HG03196 (cell line): ENCODE results near the gene MCL1.

Source experiments
- ATAC-seq: cut with Tn5 transposase; IDR thresholded peaks from one replicate; pipeline ENCODE4 v1.9.1; 2021; ENCODE audit not compliant: unreplicated experiment

The MCL1 gene

DNA sequence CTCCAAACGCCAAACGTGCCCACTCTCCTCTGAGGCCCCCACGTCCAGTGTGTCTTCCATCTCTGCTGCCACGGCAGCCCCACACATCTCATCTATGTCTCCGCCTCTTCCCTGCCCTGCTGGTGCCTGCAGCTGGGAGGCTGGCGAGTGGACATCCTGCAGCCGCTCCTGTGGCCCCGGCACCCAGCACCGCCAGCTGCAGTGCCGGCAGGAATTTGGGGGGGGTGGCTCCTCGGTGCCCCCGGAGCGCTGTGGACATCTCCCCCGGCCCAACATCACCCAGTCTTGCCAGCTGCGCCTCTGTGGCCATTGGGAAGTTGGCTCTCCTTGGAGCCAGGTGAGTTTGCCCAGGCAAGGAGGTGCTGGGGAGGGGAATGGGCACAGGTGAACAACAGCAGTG is 21.6 kb downstream of the MCL1 start:
- ATAC-seq, result no peak

DNA sequence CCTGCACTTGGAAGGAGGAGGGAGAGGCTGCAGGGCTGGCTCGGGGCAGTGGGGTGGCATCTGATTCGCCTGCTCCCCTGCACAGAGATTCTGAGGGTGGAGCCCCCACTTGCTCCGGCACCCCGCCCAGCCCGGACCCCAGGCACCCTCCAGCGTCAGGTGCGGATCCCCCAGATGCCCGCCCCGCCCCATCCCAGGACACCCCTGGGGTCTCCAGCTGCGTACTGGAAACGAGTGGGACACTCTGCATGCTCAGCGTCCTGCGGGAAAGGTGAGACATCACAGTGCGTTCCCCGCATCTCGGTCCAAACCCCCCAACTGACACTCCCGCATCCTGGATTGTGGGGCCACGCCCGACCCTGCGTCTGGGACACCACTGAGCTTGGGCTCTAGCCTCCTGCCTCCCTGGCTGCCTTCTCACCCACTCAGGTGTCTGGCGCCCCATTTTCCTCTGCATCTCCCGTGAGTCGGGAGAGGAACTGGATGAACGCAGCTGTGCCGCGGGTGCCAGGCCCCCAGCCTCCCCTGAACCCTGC is 22.3 kb downstream of the MCL1 start:
- no peak for ATAC-seq

DNA sequence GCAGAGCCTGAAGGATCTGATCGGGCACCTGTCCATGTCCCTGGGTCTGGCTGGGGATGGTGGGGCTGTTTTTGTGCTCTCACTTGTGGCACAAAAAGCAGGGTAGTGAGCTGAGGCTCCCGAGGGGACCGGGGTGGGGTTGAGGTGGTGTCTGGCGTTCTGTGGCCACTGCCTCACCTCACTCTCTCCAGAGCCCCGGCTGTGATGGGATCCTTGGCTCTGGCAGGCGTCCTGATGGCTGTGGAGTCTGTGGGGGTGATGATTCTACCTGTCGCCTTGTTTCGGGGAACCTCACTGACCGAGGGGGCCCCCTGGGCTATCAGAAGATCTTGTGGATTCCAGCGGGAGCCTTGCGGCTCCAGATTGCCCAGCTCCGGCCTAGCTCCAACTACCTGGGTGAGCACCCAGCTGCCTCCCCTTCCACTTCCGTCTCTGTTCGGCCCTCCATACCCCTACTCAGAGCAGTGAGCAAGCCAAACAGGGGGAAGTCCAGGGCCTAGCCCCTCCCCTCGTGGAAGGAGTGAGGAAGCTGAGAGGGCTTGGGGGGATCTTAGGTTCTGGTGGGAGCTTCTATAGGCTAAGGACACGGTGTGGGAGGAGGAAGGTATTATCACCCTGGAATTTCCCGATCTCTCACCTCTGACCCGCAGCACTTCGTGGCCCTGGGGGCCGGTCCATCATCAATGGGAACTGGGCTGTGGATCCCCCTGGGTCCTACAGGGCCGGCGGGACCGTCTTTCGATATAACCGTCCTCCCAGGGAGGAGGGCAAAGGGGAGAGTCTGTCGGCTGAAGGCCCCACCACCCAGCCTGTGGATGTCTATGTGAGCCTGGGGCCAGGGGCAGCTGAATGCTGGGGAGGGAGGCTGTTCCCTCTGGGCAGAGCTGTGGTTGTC is 23.2 kb downstream of the MCL1 start:
- no peak for ATAC-seq

DNA sequence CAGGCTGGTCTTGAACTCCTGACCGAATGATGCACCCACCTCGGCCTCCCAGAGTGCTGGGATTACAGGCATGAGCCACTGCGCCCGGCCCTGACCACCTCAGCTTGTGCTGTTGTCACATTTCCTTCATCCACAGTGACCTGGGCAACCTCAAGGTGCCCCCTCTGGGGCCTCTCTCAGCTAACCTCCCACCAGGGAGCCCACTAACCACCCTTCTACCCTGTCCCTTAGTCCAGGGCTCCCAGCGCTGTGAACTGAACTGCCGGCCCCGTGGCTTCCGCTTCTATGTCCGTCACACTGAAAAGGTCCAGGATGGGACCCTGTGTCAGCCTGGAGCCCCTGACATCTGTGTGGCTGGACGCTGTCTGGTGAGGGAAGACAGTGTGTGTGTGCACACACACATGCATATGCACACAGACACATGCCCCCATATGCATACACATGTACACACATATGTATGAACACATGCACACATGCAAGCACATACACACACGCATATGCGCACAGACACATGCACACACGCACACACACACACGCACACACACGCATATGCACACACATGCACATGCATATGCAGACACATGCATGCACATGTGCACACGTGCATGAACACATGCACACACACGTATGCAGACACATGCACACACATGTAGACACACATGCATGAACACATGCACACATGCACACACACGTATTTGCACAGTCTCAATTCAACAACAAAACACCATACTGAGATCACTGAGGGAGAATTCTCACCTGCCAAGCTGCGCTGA is 24.0 kb downstream of the MCL1 start:
- ATAC-seq, result no peak

DNA sequence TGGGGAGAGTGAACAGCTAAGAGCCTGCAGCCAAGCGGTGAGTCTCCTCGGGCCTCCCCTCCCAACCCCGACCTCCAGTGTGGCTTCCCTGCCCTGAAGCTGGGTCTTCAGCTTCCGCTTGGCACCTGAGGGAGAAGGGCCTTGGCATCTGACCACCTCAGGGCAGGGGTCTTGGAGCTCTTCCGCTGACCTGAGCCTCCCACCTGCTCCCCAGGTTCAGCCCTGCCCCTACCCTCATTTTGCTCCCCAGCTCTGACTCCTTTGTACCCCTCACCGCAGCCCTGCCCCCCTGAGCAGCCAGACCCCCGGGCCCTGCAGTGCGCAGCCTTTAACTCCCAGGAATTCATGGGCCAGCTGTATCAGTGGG is 25.3 kb downstream of the MCL1 start:
- ATAC-seq, result no peak

DNA sequence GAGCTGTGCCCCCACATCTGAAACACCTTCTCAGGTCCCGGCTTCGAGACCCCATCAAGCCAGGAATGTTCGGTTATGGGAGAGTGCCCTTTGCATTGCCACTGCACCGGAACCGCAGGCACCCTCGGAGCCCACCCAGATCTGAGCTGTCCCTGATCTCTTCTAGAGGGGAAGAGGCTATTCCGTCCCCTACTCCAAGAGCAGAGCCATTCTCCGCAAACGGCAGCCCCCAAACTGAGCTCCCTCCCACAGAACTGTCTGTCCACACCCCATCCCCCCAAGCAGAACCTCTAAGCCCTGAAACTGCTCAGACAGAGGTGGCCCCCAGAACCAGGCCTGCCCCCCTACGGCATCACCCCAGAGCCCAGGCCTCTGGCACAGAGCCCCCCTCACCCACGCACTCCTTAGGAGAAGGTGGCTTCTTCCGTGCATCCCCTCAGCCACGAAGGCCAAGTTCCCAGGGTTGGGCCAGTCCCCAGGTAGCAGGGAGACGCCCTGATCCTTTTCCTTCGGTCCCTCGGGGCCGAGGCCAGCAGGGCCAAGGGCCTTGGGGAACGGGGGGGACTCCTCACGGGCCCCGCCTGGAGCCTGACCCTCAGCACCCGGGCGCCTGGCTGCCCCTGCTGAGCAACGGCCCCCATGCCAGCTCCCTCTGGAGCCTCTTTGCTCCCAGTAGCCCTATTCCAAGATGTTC is 25.9 kb downstream of the MCL1 start:
- no peak for ATAC-seq

DNA sequence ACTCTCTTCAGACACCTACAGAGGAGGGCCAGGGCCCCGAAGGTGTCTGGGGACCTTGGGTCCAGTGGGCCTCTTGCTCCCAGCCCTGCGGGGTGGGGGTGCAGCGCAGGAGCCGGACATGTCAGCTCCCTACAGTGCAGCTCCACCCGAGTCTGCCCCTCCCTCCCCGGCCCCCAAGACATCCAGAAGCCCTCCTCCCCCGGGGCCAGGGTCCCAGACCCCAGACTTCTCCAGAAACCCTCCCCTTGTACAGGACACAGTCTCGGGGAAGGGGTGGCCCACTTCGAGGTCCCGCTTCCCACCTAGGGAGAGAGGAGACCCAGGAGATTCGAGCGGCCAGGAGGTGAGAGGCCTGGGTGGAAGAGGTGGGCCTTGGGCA is 26.5 kb downstream of the MCL1 start:
- ATAC-seq, result no peak

DNA sequence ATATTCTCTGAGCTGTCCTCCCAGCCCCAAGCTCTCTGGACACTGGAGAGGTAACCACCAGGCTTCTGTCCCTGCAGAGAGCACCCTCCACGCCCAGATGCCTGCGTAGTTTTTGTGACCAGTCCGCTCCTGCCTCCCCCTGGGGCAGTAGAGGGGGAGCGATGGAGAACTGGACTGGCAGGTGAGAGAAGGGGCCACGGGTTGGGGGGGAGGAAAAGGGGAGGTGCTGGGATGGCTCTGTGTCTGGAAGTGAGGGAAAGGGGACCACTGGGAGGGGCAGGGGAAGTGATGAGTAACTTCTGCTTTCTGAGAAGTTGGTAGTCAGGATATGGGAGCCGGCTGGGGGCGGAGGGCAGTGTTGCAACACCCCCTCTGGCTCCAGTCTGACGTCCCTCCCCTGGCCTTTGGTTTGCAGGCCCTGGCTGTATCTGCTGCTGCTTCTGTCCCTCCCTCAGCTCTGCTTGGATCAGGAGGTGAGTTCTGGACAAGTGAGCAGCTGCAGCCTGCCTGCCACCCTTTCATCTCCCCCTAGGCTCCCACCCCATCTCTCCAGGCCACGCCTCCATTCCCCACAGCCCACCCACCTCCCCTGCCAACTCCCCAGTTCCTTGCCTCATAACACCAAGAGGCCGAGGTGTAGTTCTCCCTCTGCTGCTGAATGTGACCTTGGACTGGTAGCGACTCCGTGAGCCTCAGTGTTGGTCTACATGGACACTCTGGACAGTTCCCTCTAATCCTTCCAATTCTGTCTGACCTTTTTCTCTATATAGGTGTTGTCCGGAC is 27.1 kb downstream of the MCL1 start:
- ATAC-seq, result no peak

DNA sequence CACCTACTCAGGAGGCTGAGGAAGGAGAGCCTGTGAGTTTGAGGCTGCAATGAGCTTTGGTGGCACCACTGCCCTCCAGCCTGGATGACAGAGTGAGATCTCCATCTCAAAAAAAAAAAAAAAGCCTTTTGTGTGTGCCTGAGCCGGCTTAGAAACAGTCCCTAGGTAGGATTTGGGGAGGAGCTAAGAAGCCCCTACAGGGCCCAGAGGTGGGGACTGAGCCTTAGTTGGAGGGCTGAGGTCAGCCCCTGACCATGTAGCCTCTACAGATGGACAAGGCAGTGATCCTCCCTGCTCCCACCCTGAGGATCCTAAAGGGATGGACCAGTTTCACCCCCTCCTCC is 27.7 kb downstream of the MCL1 start:
- no peak for ATAC-seq

DNA sequence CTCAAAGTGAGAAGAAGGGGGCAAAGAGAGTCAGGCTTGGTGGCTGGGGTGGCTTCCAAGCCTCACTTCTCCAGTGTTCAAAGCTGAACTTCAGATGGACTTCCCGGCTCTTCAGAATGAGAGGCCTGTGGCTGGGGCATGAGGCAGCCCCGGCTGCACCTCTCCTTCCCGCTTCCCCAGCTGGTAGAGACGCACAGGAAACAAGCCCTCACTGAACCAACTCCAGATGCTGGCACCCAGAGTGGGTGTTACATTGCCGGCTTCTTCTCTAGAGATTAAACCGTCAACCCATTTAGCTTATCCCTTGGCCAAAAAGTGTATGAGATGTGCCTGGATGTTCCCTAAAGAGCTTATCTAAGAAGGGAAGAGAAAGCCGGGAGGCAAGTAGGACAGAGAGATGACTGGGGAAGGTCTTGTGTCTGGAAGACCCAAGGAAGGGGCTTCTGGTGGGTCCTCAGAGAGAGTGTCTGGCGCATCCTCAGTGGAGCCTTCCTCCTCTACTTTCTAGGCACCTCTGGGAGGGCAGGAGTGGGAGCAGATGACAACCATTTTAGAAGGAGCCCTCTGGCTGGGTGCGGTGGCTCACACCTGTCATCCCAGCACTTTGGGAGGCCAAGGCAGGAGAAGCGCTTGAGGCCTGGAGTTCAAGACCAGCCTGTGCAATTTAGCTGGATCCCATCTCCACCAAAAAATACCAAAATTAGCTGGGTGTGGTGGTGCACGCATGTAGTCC is 28.2 kb downstream of the MCL1 start:
- no peak for ATAC-seq

DNA sequence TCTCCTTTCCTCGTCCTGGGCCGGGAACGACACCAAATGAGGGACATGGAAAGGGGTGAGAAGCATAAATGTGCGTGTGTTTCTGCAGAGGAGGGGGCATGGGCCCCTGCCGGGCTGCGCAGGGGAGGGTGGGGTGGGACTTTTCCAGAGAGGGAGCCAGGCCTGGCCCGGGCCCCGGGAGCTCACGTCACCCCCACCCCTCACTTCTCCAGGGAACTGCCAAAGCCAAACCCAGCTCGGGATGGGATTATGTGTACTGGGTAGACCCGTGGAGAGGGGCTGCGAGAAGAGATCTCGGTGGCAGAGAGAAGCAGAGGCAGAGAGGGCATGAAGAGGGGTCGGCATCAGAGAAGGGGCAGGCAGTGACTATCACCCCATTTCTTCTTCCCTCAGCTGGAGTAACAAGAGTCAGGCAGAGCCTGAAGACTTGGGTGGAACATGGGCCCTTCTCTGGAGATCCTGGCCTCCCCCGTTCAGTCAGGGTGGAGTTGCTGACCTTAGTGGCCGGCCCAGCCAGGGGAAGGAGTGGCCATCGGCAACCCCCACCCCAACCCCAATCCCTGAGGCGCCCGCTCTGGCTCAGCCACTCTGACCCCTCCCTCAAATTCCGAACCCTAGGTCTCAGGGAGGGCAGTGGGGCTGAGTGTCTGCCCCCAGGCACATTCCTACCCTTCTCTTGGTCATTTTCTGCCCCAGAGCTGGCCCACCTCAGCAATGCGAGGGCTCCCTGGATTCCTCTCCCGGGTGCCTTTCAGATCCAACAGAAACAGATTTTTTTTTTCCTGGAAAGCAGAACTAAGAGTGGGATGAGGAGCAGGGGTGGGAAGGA is 29.0 kb downstream of the MCL1 start:
- ATAC-seq, result no peak

DNA sequence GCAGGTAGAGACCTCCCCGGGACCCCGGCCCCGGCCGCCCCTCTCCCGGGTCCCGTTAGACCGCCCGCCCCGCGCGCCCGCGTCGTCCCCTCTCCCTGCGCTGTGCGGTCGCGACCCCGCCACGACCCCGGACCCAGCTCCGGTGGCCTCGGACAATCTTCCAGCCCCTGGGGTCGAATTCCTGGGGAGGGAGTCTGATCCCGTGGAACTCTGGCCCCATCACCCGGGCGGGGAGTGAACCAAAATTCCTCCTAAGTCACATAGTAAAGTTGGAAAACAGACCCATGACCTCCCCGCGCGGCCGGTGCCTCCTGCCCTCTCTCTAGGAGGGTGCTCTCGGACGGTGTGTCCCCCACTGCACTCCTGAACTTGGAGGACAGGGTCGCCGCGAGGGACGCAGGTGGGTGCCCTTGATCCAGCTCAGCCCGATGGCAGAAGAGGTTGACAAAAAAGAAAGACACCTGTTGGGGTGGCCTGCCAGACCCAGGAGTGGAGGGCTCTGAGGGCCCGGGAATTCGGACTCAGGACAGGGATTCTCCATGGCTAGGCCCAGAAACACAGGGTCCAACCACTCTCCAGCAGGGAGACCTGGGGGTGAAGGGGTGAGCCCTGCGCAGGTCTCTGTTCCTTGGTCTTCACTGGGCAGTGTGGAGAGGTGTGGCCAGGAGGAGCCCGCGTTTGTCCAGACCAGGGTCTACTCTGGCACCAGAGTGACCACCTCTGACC is 29.8 kb downstream of the MCL1 start:
- ATAC-seq, result no peak

DNA sequence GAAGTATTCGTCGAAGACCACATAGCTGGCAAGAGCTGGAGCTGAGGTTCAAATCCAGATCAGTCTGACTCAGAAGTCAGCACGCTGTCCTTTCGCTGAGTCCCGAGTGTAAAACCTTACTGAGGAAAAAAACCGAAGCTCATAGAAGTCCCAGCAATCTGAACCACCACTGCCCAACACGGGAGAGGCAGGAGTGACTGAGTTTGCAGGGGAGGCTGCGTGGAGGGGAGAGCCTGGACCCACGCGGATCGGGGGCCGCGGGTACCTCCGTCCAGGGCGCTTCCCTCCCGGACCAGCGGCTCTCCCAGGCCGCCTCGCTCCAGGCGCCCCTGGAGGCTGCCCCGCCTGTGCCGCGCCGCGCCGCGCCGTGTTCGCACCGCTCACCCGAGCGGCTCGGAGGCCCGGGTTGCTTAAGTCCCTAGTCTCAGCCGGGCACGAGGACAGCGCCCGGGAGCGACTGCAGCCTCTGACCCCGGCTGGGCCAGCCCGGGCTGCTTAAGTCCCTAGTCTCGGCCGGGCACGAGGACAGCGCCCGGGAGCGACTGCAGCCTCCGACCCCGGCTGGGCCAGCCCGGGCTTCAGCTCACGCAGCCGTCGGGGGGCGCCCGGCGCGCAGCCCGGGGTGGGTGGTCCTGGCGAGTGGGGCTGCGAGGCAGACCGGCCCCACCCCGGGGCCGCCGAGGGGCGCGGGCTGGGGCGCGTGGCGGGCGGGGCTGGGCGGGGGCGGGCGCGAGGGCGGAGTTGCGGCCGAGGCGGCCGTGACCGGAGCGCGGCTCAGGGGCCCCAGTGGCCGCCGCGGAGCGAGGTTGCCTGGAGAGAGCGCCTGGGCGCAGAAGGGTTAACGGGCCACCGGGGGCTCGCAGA is 30.5 kb downstream of the MCL1 start, which contains the start of gene ADAMTSL4:
Gene ADAMTSL4 (plus strand): TSS at position 777 of the 864 bp plus-strand sequence. CDS start 2,881 bp downstream, outside the sequence.
- ATAC-seq, result no peak

DNA sequence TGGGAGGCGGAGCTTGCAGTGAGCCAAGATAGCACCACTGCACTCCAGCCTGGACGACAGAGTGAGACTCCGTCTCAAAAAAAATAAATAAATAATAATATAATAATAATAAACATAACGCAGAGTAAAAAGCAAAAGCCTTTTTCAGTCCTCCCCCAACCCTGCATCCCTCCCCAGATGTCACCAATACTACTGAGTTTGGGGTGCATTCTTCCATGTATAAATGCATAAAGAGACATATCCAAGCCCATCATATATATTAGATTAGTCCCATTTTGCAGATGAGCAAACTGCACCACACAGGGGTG is 31.1 kb downstream of the MCL1 start:
- ATAC-seq, result no peak

DNA sequence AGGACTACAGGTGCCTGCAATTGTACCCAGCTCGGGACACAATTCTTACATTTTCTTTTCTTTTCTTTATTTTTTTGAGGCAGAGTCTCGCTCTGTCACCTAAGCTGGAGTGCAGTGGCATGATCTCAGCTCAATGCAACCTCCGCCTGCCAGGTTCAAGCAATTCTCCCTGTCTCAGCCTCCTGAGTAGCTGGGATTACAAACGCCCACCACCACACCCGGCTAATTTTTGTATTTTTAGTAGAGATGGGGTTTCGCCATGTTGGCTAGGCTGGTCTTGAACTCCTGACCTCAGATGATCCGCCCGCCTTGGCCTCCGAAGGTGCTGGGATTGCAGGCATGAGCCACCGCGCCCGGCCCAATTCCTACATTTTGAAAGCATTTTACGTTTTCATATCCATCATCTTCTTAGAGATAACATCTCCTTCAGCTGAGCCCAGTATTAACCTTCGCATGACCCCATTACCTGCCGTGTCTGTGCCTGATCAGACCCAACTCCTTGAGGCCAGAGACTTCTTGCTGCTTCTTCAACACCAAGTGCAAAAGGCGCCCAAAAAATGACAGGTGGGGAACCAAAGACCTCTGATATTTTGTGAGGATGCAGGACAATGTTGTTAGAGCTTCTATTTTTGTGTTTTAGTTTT is 33.0 kb downstream of the MCL1 start:
- no peak for ATAC-seq

DNA sequence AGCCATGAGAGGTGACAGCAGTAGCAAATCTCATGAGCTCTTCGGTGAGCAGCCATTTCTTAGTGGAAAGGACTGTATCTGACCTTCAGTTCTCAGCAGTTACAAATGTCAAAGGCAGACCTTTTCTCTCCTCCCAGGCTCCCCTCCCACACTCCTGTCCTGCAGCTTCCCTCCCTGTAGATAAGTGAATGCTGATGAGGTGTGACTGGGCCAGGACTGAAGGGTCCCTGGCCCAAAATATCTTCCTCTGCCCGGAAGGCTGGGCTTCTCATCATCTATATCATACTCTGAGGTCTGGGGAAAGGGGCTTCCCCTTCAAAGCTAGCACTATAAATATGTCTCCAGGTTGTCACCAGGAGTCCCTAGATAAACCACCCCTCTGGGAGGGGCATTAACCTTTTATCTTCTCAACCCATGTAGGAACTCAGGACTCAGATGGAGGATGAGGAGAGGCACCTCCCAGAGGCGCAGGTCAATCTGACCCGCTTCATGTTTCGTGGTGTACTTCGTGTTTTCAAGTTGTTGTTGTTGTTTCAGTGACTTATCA is 33.9 kb downstream of the MCL1 start:
- no peak for ATAC-seq

DNA sequence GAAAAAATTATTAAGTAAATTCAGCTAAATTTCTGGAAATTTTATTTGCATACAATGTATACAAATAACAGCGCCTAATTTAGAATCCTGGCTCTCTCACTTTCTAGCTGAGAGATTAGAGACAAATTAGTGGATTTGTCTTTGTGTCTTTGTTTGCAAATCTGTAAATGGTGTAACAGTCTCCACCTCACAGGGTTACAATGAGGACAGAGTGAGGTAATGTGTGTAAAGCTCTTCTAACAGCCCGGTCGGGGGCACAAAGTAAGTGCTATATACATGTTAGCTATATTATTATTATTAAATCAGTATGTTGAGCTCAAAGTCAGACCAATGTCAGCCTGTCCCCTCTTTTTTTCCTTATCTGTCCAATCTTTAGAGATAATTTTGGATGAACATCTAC is 35.2 kb downstream of the MCL1 start:
- ATAC-seq, result no peak
